Urothelium cell line (cell line): ENCODE measurements around the gene RBBP4.
"Not testable (repeated sequence)": the region's sequence is repeated elsewhere in the genome, so short reads cannot be mapped to it uniquely, and the experiment has no call there.

Source experiments
- DNase-seq: peaks from one replicate; pipeline ENCODE4 v3.0.0; 2011; ENCODE audit warnings: low spot score, mixed read lengths
- FAIRE-seq: peaks from 2 replicates; lab custom pipeline; 2011; peaks lifted over from hg19 to GRCh38; lab: Jason Lieb, UNC

Gene RBBP4

GRCh38 chr1:32685498-32685897 is 34.5 kb downstream of the RBBP4 start:
- no peak for DNase-seq
- FAIRE-seq = no peak

- DNase-seq (no peak), FAIRE-seq (no peak)
Measured at GRCh38 chr1:32686387-32686786, 35.4 kb downstream of the RBBP4 start.

- FAIRE-seq = no peak
- no peak for DNase-seq
Measured at GRCh38 chr1:32693455-32694174, 42.6 kb downstream of the RBBP4 start.

GRCh38 chr1:32695098-32695904 is 44.3 kb downstream of the RBBP4 start:
- FAIRE-seq = no peak
- no peak for DNase-seq

GRCh38 chr1:32696041-32696440 is 45.0 kb downstream of the RBBP4 start:
- no peak for FAIRE-seq

GRCh38 chr1:32696996-32697395 is 46.0 kb downstream of the RBBP4 start:
- not testable (repeated sequence) for DNase-seq, FAIRE-seq

More at GRCh38 chr1:32696041-32696440, 45.0 kb downstream of the RBBP4 start:
- no peak for DNase-seq

GRCh38 chr1:32701421-32701911 is 50.5 kb downstream of the RBBP4 start:
- DNase-seq (no peak), FAIRE-seq (no peak)

GRCh38 chr1:32701951-32702598 is 51.1 kb downstream of the RBBP4 start:
- DNase-seq (peak; percentile 34), FAIRE-seq (no peak)

GRCh38 chr1:32702599-32703478 is 51.8 kb downstream of the RBBP4 start, which contains the start of gene SYNC:
TSS of gene SYNC (minus strand) at chr1:32702770. CDS start at chr1:32702660, 110 bp downstream.
- FAIRE-seq (no peak), DNase-seq (peak; percentile 67)

GRCh38 chr1:32703479-32704291 is 52.7 kb downstream of the RBBP4 start:
- FAIRE-seq = no peak
- DNase-seq = peak; percentile 48

- no peak for DNase-seq
- FAIRE-seq = no peak
Measured at GRCh38 chr1:32705516-32705915, 54.5 kb downstream of the RBBP4 start.

- DNase-seq (no peak), FAIRE-seq (no peak)
Measured at GRCh38 chr1:32706491-32706890, 55.5 kb downstream of the RBBP4 start.

GRCh38 chr1:32709075-32709474 is 58.1 kb downstream of the RBBP4 start:
- FAIRE-seq (no peak), DNase-seq (no peak)

GRCh38 chr1:32709476-32709875 is 58.5 kb downstream of the RBBP4 start:
- DNase-seq (no peak), FAIRE-seq (no peak)

GRCh38 chr1:32711221-32711620 is 60.2 kb downstream of the RBBP4 start:
- not testable (repeated sequence) for DNase-seq

GRCh38 chr1:32713081-32713480 is 62.1 kb downstream of the RBBP4 start:
- FAIRE-seq (no peak), DNase-seq (no peak)

More at GRCh38 chr1:32711221-32711620, 60.2 kb downstream of the RBBP4 start:
- FAIRE-seq = not testable (repeated sequence)

- DNase-seq = no peak
- no peak for FAIRE-seq
Measured at GRCh38 chr1:32714277-32714676, 63.3 kb downstream of the RBBP4 start.

GRCh38 chr1:32715901-32716311 is 64.9 kb downstream of the RBBP4 start:
- FAIRE-seq = no peak
- DNase-seq = no peak
